ENCODE measurements around the gene EPX. TPM values are rescaled to one million over a fixed set of nuclear protein-coding genes. Genes with fewer than 3 reads are reported as not detected.
A peak's percentile ranks its signal among the peaks of the same experiment; 100 is the strongest.

The EPX gene
- total RNA-seq, 2 donors from 2014 or later: not detected

DNA sequence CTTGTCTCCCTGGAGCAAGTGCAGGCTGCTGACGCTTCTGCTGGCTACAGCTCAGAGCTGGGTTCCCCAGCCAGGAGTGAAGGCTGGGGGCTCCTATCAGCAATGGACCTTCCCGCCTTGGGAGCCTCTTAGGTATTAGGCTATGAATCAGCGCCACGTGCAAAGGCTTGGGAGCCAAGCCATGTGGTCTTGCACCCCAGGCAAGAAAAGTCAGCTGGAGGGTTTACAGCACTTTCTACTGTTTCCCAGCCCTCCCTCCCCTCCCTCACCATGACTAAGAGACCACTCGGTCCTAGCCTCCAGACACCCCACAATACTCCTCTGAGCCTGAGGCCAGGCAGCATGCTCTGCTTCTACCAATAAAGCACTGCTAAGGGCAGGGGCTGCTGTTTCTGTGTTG lies 12.3 kb downstream of the EPX start:
- ATAC-seq: no peak
- DNase-seq (ENCODE audit: low spot score in 2 of 2): no peak
- H3K27ac Mint-ChIP-seq: no peak overlapping the region
- no peaks in the 10 kb centered on the region for H3K9me3 Mint-ChIP-seq
- no peaks in the 10 kb centered on the region for H3K36me3 Mint-ChIP-seq

DNA sequence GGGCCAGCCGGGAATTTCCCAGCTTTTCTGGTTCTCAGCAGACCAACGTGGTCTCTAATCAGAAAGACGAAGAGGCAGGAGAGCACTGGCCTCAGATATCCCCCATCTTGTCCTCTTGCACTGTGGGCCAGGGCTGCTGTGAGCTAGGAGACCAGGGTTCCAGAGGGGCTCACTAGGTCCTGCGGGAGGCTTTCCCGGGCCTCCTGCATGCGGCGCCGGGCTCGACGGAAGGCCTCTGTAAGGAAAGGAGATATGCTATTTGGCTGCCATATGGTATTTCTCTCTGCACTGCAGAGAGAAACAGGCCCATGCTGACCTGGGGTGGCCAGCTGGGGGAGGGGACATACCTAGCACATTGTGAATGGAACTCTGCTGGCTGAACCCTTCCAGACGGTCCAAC lies 13.4 kb downstream of the EPX start:
- Mint-ChIP-seq H3K36me3 (no peaks in the 10 kb centered on the region), H3K27ac (no peak overlapping the region), H3K9me3 (no peaks in the 10 kb centered on the region)
- no peak for DNase-seq (ENCODE audit: low spot score in 2 of 2)
- ATAC-seq: no peak

DNA sequence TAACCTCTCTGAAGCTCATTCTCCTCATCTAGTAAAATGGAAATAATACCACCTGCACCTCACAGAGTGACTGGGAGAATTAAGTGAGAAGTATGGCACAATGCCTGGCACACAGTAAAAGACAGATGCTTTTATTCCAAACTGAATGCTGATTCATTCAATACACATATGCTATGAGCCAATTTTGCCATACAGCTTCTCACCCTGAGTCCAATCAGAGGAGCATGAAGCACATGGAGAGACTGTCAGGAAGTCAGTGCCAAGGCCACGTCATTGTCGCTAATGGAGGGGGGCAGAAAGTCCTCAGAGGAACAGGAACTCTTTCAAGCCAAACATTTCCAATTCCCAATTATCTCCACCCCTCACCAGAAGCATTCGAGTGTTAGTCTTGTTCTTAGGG lies 14.9 kb downstream of the EPX start:
- no peaks in the 10 kb centered on the region for H3K36me3 Mint-ChIP-seq
- DNase-seq (ENCODE audit: low spot score in 2 of 2): no peak
- no peaks in the 10 kb centered on the region for H3K9me3 Mint-ChIP-seq
- no peak for ATAC-seq
- no peak overlapping the region for H3K27ac Mint-ChIP-seq

DNA sequence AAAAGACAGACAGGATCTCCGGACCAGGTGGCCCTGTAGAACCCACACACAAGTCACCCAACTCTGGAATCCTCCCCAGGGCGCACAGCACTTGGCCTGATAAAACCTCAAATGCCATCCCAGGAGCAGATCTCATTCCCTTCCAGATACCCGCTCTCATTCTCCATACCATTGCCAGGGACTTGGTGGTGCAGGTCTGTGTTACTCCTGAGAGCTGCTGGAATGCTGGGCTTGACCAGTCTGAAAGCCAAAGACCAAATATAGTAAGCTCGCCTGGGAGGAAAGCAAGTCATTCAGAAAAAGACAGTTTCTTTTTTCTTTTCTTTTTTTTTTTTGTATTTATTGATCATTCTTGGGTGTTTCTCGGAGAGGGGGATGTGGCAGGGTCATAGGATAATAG lies 15.8 kb downstream of the EPX start:
- Mint-ChIP-seq H3K9me3 (no peaks in the 10 kb centered on the region), H3K27ac (peak overlapping the region in 1 of 2 donors; percentile 40), H3K36me3 (no peaks in the 10 kb centered on the region)
- DNase-seq (ENCODE audit: low spot score in 2 of 2) (no peak), ATAC-seq (no peak)

DNA sequence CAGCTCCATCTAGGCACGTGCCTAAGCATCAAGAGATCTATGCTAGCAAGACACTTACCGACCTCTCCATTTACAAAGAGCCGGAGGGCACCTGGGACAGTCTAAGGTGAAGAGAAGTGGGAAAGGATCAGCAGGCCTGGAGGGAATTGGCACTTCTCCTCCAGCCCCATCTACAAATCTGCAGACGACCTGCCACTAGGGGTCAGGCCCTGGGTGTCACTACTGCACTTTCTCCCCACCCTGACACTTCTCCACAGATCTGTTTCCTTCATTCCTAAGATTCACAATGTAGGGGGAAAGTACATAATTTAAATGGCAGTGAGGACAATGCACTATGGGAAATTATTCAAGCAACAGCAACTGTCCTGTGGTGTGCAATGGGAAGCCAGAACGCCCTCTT lies 18.4 kb downstream of the EPX start:
- no peak for DNase-seq (ENCODE audit: low spot score in 2 of 2)
- no peaks in the 10 kb centered on the region for H3K9me3 Mint-ChIP-seq
- H3K27ac Mint-ChIP-seq: peak overlapping the region in 1 of 2 donors; percentile 73
- ATAC-seq: no peak
- no peaks in the 10 kb centered on the region for H3K36me3 Mint-ChIP-seq

DNA sequence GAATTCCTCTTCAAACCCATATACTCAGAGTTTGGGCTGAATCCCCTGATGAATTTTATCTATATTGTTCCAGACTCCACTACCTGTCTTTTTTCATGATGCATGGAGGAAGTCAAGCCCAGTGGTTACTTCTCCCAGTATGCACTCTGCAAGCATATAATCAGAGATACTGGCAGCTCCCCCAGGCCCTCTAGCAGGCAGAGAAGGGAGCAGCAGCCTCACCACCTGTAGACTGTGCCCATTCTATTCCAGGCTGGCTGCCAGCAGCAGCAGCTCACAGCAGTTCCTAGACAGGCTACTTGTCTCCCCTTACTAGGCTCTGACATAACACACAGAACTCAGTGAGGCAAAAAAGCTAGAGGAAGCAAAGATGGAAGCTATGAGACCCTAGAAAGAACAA lies 23.2 kb downstream of the EPX start:
- DNase-seq (ENCODE audit: low spot score in 2 of 2) (no peak), ATAC-seq (no peak)
- H3K9me3 Mint-ChIP-seq: no peaks in the 10 kb centered on the region
- no peak overlapping the region for H3K27ac Mint-ChIP-seq
- peaks cover 8 to 11% of the 10 kb centered on the region in 2 donors for H3K36me3 Mint-ChIP-seq

DNA sequence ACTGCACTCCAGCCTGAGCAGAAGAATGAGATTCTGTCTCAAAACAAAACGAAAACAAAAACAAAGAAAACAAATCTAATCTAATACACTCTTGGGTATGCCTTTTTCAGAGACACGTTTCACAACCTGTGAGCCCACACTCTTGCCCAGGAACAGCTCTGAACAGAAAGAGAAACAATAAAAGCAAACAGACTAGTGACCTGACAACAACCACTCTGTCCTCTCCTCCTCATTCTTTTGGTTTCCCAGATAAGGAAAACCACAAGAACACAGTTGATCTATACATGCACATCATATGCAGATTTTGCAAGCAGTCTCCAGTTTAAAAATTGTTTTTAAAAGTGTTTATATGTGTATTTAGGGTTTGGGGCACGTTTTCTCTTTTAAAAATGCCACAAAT lies 25.2 kb downstream of the EPX start:
- ATAC-seq (no peak), DNase-seq (ENCODE audit: low spot score in 2 of 2) (no peak)
- Mint-ChIP-seq H3K36me3 (peaks cover 8 to 11% of the 10 kb centered on the region in 2 donors), H3K9me3 (no peaks in the 10 kb centered on the region), H3K27ac (no peak overlapping the region)

DNA sequence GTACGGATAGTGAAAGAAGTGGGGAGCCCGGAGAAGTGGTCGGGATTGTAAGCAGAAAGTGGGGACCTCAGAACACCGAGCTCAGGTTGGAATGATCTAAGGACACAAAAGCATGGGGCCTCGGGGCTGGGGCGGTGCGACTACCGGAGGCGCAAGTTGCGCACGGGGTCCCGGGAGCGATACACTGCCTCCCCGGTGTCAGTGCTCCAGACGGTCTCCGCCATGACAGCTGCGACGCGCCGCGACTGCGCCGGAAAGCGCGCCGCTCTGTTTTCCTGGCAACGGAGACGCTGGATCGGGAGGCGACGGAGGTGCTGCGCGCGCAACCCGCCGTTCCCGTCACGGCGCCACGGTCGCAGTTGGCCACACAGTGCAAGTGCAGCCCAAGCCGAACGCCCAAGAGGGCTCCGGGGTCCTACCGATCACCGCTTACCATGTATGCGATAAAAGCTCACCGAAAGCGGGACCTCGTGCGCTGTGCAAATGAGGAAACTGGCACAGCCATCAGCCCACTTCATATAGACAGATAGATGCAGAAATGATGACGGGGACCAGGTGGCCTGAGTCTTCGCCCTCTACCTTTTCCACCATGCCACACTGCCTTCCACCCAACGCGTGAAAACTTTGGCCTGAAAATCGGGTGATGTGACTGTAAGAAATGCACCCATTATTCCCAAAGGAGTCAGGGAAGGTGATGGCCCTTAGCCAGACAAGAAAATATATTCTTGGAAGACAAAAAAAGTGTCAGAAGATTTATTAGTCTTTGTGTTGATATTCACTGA lies 26.7 kb downstream of the EPX start, which contains the start of gene MKS1:
TSS of gene MKS1 (minus strand) at position 249 of the 782 bp plus-strand sequence. CDS start at position 224, 25 bp downstream.
- DNase-seq (ENCODE audit: low spot score in 2 of 2) (peak; percentile 93 to 96), ATAC-seq (peak; percentile 99)
- no peaks in the 10 kb centered on the region for H3K9me3 Mint-ChIP-seq
- H3K27ac Mint-ChIP-seq: peak within 1 kb of the TSS; percentile 94 to 95
- peaks cover 8 to 11% of the 10 kb centered on the region in 2 donors for H3K36me3 Mint-ChIP-seq

DNA sequence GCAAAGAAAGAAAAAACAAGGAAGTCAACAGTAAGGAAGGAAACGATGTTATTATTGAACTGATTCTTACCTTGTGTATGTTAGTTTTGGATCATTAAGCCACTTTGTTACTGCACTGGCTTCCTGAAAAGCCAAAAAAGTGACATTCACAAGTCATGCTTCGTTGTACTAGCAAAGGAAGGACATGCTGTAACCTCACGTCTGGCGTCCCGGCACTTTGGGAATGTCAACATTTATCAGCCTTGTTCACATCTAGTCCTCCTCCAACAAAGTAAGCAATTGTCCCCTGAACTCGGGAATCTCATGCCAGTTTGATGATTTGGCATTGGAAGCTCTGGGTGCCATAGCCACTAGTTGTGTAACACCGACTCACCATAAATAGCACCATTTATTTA lies 27.3 kb downstream of the EPX start:
- Mint-ChIP-seq H3K9me3 (no peaks in the 10 kb centered on the region), H3K27ac (peak overlapping the region; percentile 94 to 95), H3K36me3 (peaks cover 8 to 11% of the 10 kb centered on the region in 2 donors)
- DNase-seq (ENCODE audit: low spot score in 2 of 2): no peak
- no peak for ATAC-seq

DNA sequence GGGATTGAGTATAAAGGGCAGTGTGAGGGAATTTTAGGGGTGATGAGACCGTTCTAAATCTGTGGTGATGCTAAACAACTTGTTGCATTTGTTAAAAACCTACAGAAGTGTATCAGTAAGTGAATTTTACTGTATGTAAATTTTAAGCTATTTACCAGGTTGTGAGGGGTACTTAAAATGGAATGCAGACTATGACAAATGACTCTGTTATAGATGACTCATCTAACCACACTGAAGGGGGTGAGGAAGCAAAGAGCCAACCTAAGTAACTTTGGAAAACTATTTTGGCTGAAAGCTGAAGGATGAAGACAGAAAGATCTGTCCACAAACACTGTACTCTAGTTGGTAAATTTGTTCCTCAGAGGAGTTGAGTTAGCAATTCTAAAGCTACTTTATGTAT lies 31.8 kb downstream of the EPX start:
- ATAC-seq (peak; percentile 43 to 70), DNase-seq (ENCODE audit: low spot score in 2 of 2) (no peak)
- H3K9me3 Mint-ChIP-seq: no peaks in the 10 kb centered on the region
- H3K27ac Mint-ChIP-seq: no peak overlapping the region
- H3K36me3 Mint-ChIP-seq: peaks cover 2% of the 10 kb centered on the region in 2 donors

DNA sequence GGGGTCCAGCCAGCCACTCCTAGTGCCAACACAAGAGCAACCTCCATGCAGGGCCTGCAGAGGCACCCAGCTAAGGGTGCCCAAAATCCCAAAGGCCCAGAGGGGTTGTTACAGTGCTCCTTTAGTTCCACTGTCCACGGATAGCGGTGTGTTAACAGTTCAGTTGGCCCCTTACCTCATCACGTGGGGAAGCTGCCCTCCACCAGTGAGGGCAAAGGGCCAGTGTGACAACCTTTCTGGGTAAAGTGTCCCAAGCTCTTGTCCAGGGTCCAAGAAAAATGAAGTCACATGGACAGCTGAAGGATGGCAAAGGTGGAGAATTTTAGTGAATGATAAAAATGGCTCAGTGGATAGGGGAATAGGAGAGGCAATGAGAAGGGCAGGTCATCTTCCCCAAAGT lies 35.2 kb downstream of the EPX start:
- no peak for DNase-seq (ENCODE audit: low spot score in 2 of 2)

DNA sequence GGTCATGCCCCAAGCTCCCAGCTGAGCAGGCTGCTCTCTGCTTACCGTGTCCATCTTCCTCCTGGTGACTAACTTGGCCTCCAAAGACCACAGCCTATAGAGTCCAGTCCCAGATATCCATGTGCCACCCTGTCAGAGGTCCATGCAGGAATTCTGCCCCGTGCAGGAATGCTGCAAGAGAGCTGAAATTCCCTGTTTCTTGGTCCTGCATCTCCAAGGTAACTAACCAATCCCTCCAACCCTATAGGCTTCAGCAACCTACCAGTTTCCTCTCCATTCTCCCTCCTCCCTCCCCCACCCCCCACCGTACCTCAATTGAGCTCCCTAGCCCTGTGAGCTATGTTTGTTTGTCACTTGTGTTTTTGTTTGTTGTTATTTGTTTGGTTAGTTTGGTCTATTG lies 36.2 kb downstream of the EPX start:
- DNase-seq (ENCODE audit: low spot score in 2 of 2): no peak
- H3K36me3 Mint-ChIP-seq: no peaks in the 10 kb centered on the region
- no peaks in the 10 kb centered on the region for H3K9me3 Mint-ChIP-seq
- no peak overlapping the region for H3K27ac Mint-ChIP-seq
- no peak for ATAC-seq

More for the DNA sequence above, 35.2 kb downstream of the EPX start:
- no peak for ATAC-seq
- no peak overlapping the region for H3K27ac Mint-ChIP-seq
- H3K9me3 Mint-ChIP-seq: no peaks in the 10 kb centered on the region
- no peaks in the 10 kb centered on the region for H3K36me3 Mint-ChIP-seq

DNA sequence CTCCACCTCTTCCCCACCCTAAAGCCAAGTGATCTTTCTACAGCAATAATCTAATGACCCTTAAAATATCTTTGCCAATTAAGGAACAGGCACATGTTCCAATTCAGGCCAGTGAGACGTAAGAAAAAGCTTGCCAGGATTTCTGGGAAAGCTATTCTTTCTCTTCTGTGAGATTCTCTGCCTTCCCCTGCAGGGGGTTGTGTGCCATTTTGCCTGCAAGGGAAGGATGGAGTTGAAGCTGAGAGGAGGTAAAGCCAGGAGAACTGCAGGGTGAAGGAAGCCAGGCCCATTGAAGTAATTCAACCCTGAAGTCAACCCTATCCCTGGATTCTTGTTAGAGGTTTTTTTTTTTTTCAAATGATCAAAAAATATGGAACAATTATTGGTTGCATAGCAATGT lies 36.9 kb downstream of the EPX start:
- ATAC-seq (no peak), DNase-seq (ENCODE audit: low spot score in 2 of 2) (no peak)
- Mint-ChIP-seq H3K27ac (no peak overlapping the region), H3K9me3 (no peaks in the 10 kb centered on the region), H3K36me3 (no peaks in the 10 kb centered on the region)

DNA sequence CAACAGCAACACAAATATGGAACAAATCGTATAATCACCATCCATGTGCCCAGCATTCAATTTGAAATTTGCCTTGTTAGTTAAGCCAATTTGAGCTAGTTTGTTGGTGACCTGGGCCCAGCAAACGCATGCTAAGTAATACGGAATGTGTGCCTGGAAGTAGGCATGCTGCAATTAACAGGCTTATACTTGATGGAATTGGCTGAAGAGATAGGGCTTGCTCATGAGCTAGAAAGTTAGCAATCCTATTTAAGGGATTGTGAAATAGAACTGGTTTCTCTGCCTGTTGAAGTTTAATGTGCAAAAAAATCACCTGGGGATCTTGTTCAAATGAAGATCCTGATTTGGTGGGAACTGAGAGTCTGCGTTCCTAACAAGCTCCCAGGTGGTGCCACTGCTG lies 37.4 kb downstream of the EPX start:
- ATAC-seq: no peak

DNA sequence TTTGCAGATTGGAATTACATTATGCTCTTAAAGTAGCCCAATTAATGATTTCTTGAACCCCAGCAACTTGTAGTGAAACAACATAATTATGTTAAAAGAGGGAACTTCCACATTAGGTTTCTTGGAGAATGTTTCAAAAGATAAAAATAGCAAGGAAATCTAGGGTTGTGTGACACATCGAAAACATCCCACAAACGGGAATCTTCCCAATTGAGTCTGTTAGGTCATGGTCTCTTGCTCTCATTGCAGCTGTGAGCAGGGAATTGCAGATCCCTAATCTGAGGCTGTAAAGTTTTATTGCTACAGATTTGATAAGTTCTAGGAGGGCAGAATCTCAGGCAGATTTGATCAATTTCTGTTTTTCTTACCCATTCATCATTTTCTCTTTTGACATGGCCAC lies 39.1 kb downstream of the EPX start:
- no peak for DNase-seq (ENCODE audit: low spot score in 2 of 2)
- ATAC-seq: no peak
- Mint-ChIP-seq H3K9me3 (no peaks in the 10 kb centered on the region), H3K27ac (no peak overlapping the region), H3K36me3 (no peaks in the 10 kb centered on the region)

More for the DNA sequence above, 37.4 kb downstream of the EPX start:
- no peak overlapping the region for H3K27ac Mint-ChIP-seq
- H3K9me3 Mint-ChIP-seq: no peaks in the 10 kb centered on the region
- no peaks in the 10 kb centered on the region for H3K36me3 Mint-ChIP-seq
- DNase-seq (ENCODE audit: low spot score in 2 of 2): no peak

DNA sequence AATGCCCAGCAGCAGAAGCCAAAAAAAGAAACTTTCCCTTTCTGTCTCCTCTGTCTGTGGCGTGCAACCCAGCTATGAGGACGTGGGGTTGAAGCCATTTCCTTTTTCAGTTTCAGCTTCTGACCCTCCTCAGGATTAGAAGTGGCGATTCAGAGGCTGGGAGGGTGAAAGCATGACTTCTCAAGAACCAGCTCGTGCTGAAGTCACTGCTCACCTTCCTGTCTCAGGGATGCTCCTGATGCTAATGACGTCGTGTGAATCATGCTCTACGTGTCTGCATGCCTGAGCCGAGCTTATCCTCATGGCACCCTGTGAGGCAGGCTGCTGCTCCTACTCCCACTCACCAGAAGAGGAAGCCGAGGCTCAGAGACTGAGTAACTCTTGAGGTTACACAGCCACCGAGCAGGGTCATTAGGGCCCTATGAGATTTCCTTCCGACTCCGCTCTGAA lies 40.2 kb downstream of the EPX start:
- DNase-seq (ENCODE audit: low spot score in 2 of 2) (no peak), ATAC-seq (peak; percentile 77 to 91)
- Mint-ChIP-seq H3K27ac (no peak overlapping the region), H3K36me3 (no peaks in the 10 kb centered on the region), H3K9me3 (no peaks in the 10 kb centered on the region)

DNA sequence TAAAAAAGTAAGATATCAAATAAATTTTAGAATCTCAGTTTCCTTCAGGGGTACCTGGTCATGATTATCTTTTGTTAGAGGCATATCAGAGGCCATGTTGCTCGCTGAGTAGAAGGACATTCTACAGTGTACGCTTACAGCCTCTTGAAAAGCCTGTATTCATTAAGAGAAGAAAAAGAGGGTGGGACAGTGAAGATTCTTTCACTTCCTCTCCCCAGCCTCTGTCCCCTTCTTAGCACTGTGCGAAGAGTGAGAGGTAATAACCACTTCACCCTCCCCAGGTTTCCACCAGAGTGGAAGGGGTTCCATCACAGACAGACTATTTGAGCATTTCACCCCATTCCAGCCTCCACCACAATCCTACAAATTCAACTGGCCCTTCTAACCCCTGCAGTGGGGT lies 41.0 kb downstream of the EPX start:
- no peak for DNase-seq (ENCODE audit: low spot score in 2 of 2)
- H3K27ac Mint-ChIP-seq: no peak overlapping the region
- ATAC-seq: no peak
- H3K9me3 Mint-ChIP-seq: no peaks in the 10 kb centered on the region
- no peaks in the 10 kb centered on the region for H3K36me3 Mint-ChIP-seq

DNA sequence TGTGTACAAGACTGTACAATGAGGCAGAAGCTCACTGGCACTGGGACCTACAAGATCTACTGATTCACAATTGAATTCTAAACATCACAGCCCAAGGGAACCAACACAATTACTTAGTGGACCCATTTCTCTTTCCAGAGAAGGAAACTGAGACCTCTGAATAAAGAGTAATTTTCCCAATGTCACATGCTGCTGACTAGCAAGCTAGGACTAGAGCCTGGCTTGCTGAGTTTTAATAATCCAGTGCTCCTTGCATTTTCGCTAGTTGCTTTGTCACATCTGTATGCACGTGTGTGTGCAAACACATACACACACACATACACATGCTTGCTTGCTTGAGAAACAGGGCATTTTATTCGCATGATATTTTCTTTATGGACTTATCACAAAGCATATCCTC lies 42.0 kb downstream of the EPX start:
- H3K36me3 Mint-ChIP-seq: no peaks in the 10 kb centered on the region
- DNase-seq (ENCODE audit: low spot score in 2 of 2) (no peak), ATAC-seq (no peak)
- H3K9me3 Mint-ChIP-seq: no peaks in the 10 kb centered on the region
- H3K27ac Mint-ChIP-seq: no peak overlapping the region

Data from activated naive CD4-positive, alpha-beta T cell treated with anti-CD3 and anti-CD28 coated beads, Interleukin-2, amount 50 U/mL, for 72 hours (primary cell).